HepG2 (cell line): Measurements from ENCODE around the gene IL1RAPL2. TPM values are rescaled to one million over a fixed set of nuclear protein-coding genes. Genes with fewer than 3 reads are reported as not detected.
A peak's percentile ranks its signal among the peaks of the same experiment; 100 is the strongest.
"Not testable (repeated sequence)": the region's sequence is repeated elsewhere in the genome, so short reads cannot be mapped to it uniquely, and the experiment has no call there.

Source experiments
- ATAC-seq: fragments of 200-7000 bp; cut with Tn5 transposase; 3 replicates; pipeline ENCODE4 v1.9.1; 2020; ENCODE audit warnings: mild to moderate bottlenecking, moderate library complexity
- BruUV-seq: library from RNA; stranded (reverse); fragments of 400-500 nt; replicated peaks from 2 replicates; lab custom pipeline; 2021; lab: Mats Ljungman, UMichigan
- CTCF ChIA-PET: fragments of 300-600 bp; formaldehyde crosslinking; extraction: SDS; loops from one replicate; lab custom pipeline; 2021; ENCODE audit warnings: low total read pairs, inconsistent platforms, low intra/inter-chr PET ratio; lab: Yijun Ruan, JAX
- POLR2A ChIA-PET: fragments of 350-600 bp; sonication (Branson Sonifier 250); formaldehyde crosslinking; loops from one replicate; lab custom pipeline; 2020; ENCODE audit warnings: antibody characterized with exemption, inconsistent platforms; lab: Yijun Ruan, JAX
- DNase-seq: peaks from one replicate; pipeline ENCODE4 v3.0.0-alpha.2; 2015; ENCODE audit warnings: low spot score
- FAIRE-seq: peaks from 3 replicates; lab custom pipeline; 2011; peaks lifted over from hg19 to GRCh38; lab: Jason Lieb, UNC
- H2AFZ ChIP-seq: one replicate; pipeline ENCODE4 v1.6.1; 2011; ENCODE audit warnings: low read length, inconsistent platforms
- H3K27ac ChIP-seq: fragments of 300-600 bp; 3 replicates; pipeline ENCODE4 v1.8.0; 2011; ENCODE audit warnings: mixed run types, mild to moderate bottlenecking, mixed read lengths, low read length, inconsistent platforms; ENCODE audit not compliant: insufficient read depth; ENCODE audit errors: extremely low read length
- H3K27me3 ChIP-seq, 2 experiments: fragments of 200-600 bp in 1 of 2; 2 replicates in 1 of 2; 3 replicates in 1 of 2; pipeline versions ENCODE4 v1.6.0 to v1.8.0; 2011; ENCODE audit warnings: low read length in 2 of 2, mild to moderate bottlenecking in 2 of 2, moderate library complexity in 2 of 2, inconsistent platforms in 1 of 2; ENCODE audit not compliant: insufficient read depth in 2 of 2, control insufficient read depth in 1 of 2
- H3K36me3 ChIP-seq, 2 experiments: fragments of 200-600 bp in 1 of 2; replicated peaks in 1 of 2; 2 replicates in 1 of 2; 3 replicates in 1 of 2; pipeline versions ENCODE4 v1.5.1 to v1.8.0; 2011; ENCODE audit warnings: low read length in 2 of 2, inconsistent platforms in 1 of 2; ENCODE audit not compliant: insufficient read depth in 2 of 2, control insufficient read depth in 1 of 2
- H3K4me1 ChIP-seq: 2 replicates; pipeline ENCODE4 v1.5.1; 2012; ENCODE audit warnings: low read length, inconsistent platforms; ENCODE audit not compliant: insufficient read depth
- H3K4me2 ChIP-seq: 2 replicates; pipeline ENCODE4 v1.6.0; 2011; ENCODE audit warnings: low read depth, low read length, inconsistent platforms
- H3K4me3 ChIP-seq, 3 experiments: fragments of 200-600 bp in 1 of 3; sonication (generic), shearing (Covaris generic) in 1 of 3; replicated peaks in 1 of 3; 2 replicates each; pipeline ENCODE4 v1.5.1; 2011 to 2016; ENCODE audit warnings: low read length in 3 of 3, inconsistent platforms in 2 of 3, low read depth in 2 of 3, mild to moderate bottlenecking in 2 of 3, control low read depth in 1 of 3, mixed read lengths in 1 of 3; ENCODE audit not compliant: insufficient read depth in 1 of 3
- H3K79me2 ChIP-seq: one replicate; pipeline ENCODE4 v1.6.1; 2011; ENCODE audit warnings: low read length, inconsistent platforms; ENCODE audit not compliant: insufficient read depth
- H3K9ac ChIP-seq: 2 replicates; pipeline ENCODE4 v1.6.0; 2011; ENCODE audit warnings: mild to moderate bottlenecking, low read depth, low read length, inconsistent platforms; ENCODE audit not compliant: insufficient read depth
- H3K9me3 ChIP-seq: 2 replicates; pipeline ENCODE4 v1.5.1; 2012; ENCODE audit warnings: mild to moderate bottlenecking, low read length
- H4K20me1 ChIP-seq: 2 replicates; pipeline ENCODE4 v1.6.0; 2011; ENCODE audit warnings: inconsistent platforms, mild to moderate bottlenecking, low read length, moderate library complexity; ENCODE audit not compliant: insufficient read depth
- MAX ChIP-seq: IDR thresholded peaks from 2 replicates; pipeline ENCODE4 v1.6.1; 2012; ENCODE audit warnings: inconsistent platforms
- MXI1 ChIP-seq: IDR thresholded peaks from 3 replicates; pipeline ENCODE4 v1.6.1; 2012; ENCODE audit warnings: low read depth, low read length, inconsistent platforms, borderline replicate concordance
- MZF1 ChIP-seq: sonication (generic); formaldehyde crosslinking; IDR thresholded peaks from 2 replicates; pipeline ENCODE4 v1.8.1; 2023; ENCODE audit warnings: mild to moderate bottlenecking, missing genetic modification reagents, borderline replicate concordance
- REL ChIP-seq: sonication (generic); formaldehyde crosslinking; conservative IDR thresholded peaks from 2 replicates; pipeline ENCODE4 v1.8.0; 2022; ENCODE audit warnings: mild to moderate bottlenecking, missing genetic modification reagents, moderate library complexity
- ZNF441 ChIP-seq: sonication (generic); formaldehyde crosslinking; IDR thresholded peaks from 2 replicates; pipeline ENCODE4 v1.7.0; 2021; ENCODE audit warnings: missing genetic modification reagents, borderline replicate concordance
- ZNF619 ChIP-seq: sonication (generic); formaldehyde crosslinking; IDR thresholded peaks from 2 replicates; pipeline ENCODE4 v1.4.0; 2020; ENCODE audit warnings: mild to moderate bottlenecking, missing genetic modification reagents
- WGBS: methylation state at CpG from one replicate; pipeline ENCODE4 v1.1.6; 2017; ENCODE audit warnings: low lambda C conversion rate; 5-methylcytosine and 5-hydroxymethylcytosine counted together
- in situ Hi-C: cut with HindIII; loops from 2 replicates; pipeline ENCODE4 v1.10.0; 2017; ENCODE audit warnings: low pct_unique_long_range_greater_than_20kb; ENCODE audit not compliant: extremely low pct_ligation_motif_present
- intact Hi-C: fragments of 100-400 bp; cut with micrococcal nuclease; formaldehyde crosslinking; loops from one replicate; pipeline ENCODE4 v1.10.0; 2022; ENCODE audit not compliant: unreplicated experiment
- polyA plus RNA-seq, 8 experiments: library from polyadenylated mRNA; depleted of rRNA in 3 of 8; stranded (reverse) in 7 of 8; unstranded in 1 of 8; fragments of >200 nt; fragmentation: Illumina TruSeq in 4 of 8; extraction: Trizol in 4 of 8; gene quantifications; 2 replicates each; pipeline versions ENCODE4 v1.2.1 to v1.2.3, GENCODE V29; 2011 to 2016; ENCODE audit warnings: low read depth in 4 of 8, missing spikeins in 1 of 8, mixed read lengths in 1 of 8; ENCODE audit not compliant: insufficient read depth in 1 of 8
- total RNA-seq, 5 experiments: library from RNA; depleted of rRNA; stranded (reverse); fragments of >200 nt; fragmentation: Illumina TruSeq; extraction: Trizol; gene quantifications; 2 replicates each; pipeline ENCODE4 v1.2.3, GENCODE V29; 2016; ENCODE audit warnings: low read depth in 1 of 5
- TF ChIP-seq, protein P1 (sequence below): sonication (generic); formaldehyde crosslinking; IDR thresholded peaks from 2 replicates; pipeline ENCODE4 v1.5.0; 2020; ENCODE audit warnings: mild to moderate bottlenecking, missing genetic modification reagents, moderate library complexity
- TF ChIP-seq, protein P2 (sequence below): IDR thresholded peaks from 2 replicates; pipeline ENCODE4 v1.6.1; 2016

The IL1RAPL2 gene
- total and polyA plus RNA-seq, 2 of the 13 experiments (the other 11 are each of a cell fraction or from before 2014, with no cell fraction given), result not detected

DNA sequence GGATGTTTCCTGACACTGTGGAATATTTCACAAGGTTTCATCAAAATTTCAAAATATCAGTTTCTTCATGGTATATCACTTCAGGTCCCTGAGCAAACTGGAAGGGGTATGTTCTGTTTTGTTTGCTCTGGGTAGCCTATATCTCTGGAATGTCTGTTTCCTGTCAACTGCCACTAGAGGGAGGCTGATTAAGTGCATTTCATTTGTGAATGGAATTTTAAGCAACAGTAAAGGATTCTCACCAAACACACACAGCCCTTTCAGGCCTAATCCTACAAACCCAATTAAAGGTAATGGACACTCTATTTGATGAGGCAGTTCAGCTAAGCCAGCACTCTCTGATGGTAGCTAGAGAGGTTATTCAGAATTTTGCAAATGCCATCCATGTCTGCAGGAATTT lies 347.3 kb downstream of the IL1RAPL2 start:
- H3K4me3 ChIP-seq, result no peak overlapping the region
- H3K79me2 ChIP-seq, result no peaks in the 10 kb centered on the region
- FAIRE-seq, result peak; percentile 80
- no peaks in the 10 kb centered on the region for H3K4me1 ChIP-seq
- DNase-seq, result peak; percentile 1
- no peaks in the 10 kb centered on the region for H3K36me3 ChIP-seq
- no peaks in the 10 kb centered on the region for H3K9me3 ChIP-seq
- intact Hi-C loops, result no loop called here
- TF ChIP-seq REL (CRISPR knock-in tag) (no peak), MAX (no peak), ZNF619 (CRISPR knock-in tag) (no peak), ZNF441 (CRISPR knock-in tag) (no peak), MXI1 (no peak), MZF1 (no peak)
- TF ChIP-seq, protein P1, sequence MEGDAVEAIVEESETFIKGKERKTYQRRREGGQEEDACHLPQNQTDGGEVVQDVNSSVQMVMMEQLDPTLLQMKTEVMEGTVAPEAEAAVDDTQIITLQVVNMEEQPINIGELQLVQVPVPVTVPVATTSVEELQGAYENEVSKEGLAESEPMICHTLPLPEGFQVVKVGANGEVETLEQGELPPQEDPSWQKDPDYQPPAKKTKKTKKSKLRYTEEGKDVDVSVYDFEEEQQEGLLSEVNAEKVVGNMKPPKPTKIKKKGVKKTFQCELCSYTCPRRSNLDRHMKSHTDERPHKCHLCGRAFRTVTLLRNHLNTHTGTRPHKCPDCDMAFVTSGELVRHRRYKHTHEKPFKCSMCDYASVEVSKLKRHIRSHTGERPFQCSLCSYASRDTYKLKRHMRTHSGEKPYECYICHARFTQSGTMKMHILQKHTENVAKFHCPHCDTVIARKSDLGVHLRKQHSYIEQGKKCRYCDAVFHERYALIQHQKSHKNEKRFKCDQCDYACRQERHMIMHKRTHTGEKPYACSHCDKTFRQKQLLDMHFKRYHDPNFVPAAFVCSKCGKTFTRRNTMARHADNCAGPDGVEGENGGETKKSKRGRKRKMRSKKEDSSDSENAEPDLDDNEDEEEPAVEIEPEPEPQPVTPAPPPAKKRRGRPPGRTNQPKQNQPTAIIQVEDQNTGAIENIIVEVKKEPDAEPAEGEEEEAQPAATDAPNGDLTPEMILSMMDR, result peak; percentile 15; the same call in 1 of the 2 replicates
- TF ChIP-seq, protein P2, sequence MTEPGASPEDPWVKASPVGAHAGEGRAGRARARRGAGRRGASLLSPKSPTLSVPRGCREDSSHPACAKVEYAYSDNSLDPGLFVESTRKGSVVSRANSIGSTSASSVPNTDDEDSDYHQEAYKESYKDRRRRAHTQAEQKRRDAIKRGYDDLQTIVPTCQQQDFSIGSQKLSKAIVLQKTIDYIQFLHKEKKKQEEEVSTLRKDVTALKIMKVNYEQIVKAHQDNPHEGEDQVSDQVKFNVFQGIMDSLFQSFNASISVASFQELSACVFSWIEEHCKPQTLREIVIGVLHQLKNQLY (CRISPR knock-in tag), result no peak
- TF ChIP-seq, all 625 proteins: peak for 1
- POLR2A ChIA-PET, result no interaction called here
- CTCF ChIA-PET, result no interaction called here
- in situ Hi-C loops, result no loop called here
- peak; percentile 43; the same call in 1 of the 3 replicates for ATAC-seq
- BruUV-seq, result no TSS peak
- H2AFZ ChIP-seq, result no peak overlapping the region
- no peak overlapping the region for H3K9ac ChIP-seq
- H3K27ac ChIP-seq, result no peak overlapping the region
- no peaks in the 10 kb centered on the region for H3K27me3 ChIP-seq
- H4K20me1 ChIP-seq, result no peaks in the 10 kb centered on the region
- H3K4me2 ChIP-seq, result no peak overlapping the region

DNA sequence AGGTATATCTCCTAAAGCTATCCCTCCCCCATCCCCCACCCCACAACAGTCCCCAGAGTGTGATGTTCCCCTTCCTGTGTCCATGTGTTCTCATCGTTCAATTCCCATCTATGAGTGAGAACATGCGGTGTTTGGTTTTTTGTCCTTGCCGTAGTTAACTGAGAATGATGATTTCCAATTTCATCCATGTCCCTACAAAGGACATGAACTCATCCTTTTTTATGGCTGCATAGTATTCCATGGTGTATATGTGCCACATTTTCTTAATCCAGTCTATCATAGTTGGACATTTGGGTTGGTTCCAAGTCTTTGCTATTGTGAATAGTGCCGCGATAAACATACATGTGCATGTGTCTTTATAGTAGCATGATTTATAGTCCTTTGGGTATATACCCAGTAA lies 348.7 kb downstream of the IL1RAPL2 start:
- H3K9ac ChIP-seq, H3K27me3 ChIP-seq, H3K4me2 ChIP-seq, intact Hi-C loops, H3K79me2 ChIP-seq, in situ Hi-C loops, ATAC-seq, H3K9me3 ChIP-seq, H3K4me1 ChIP-seq, CTCF ChIA-PET, FAIRE-seq, H2AFZ ChIP-seq, DNase-seq, H3K36me3 ChIP-seq, POLR2A ChIA-PET, H3K27ac ChIP-seq, H3K4me3 ChIP-seq, H4K20me1 ChIP-seq, BruUV-seq: not testable (repeated sequence)
- 66% methylated on average over 4 of the region's 5 CpGs for WGBS
